ENCODE results near the gene BRMS1. TPM values are rescaled to one million over a fixed set of nuclear protein-coding genes. Genes with fewer than 3 reads are reported as not detected.

The BRMS1 gene
- total RNA-seq, 3 donors from 2014 or later = 35.9 to 47.6 (median 39.3) TPM

- H3K4me1 ChIP-seq (ENCODE audit: low read depth) = peaks cover 31% of the 10 kb centered on the region
- H3K36me3 ChIP-seq (ENCODE audit: low read depth) = no peaks in the 10 kb centered on the region
- no peaks in the 10 kb centered on the region for H3K9me3 ChIP-seq
- intact Hi-C loops (cut with DNase I, micrococcal nuclease) = no loop called here
- ATAC-seq = peak; percentile 94
- TF ChIP-seq CTCF (IDR thresholded peaks at IDR 0.05) = no peak
- peak; percentile 97 to 99 (median 98) for DNase-seq
- peak within 1 kb of the TSS; percentile 86 for H3K4me3 ChIP-seq
Measured at GRCh38 chr11:66288671-66289547, 56.0 kb downstream of the BRMS1 start, which contains the start of gene YIF1A. TSS of gene YIF1A (minus strand) at chr11:66289143. CDS start at chr11:66288985, 158 bp downstream.

- DNase-seq = peak in 2 of 3 donors; percentile 49 to 58
- intact Hi-C loops (cut with DNase I, micrococcal nuclease) = no loop called here
- peak; percentile 9 for ATAC-seq
- TF ChIP-seq CTCF (IDR thresholded peaks at IDR 0.05) = no peak
- peak overlapping the region; percentile 86 for H3K4me3 ChIP-seq
- H3K9me3 ChIP-seq = no peaks in the 10 kb centered on the region
- H3K4me1 ChIP-seq (ENCODE audit: low read depth) = peaks cover 31% of the 10 kb centered on the region
- H3K36me3 ChIP-seq (ENCODE audit: low read depth) = no peaks in the 10 kb centered on the region
Measured at GRCh38 chr11:66287889-66288670, 56.8 kb downstream of the BRMS1 start.

Other genes with a start within 250 kb of the BRMS1 start
- gene KLC2, start 87.4 kb downstream of the BRMS1 start, total RNA-seq = 10 to 100 TPM in 2 of 3 donors, 1 to 10 TPM in 1; 9.4 to 45.2 (median 10.8) TPM
- 100 to 1,000 TPM; 154 to 210 (median 191) TPM for gene RAB1B, start 76.5 kb downstream of the BRMS1 start, total RNA-seq
- 1 to 10 TPM; 1.0 to 1.9 (median 1.3) TPM for gene CNIH2, start 66.9 kb downstream of the BRMS1 start, total RNA-seq
- 10 to 100 TPM; 66.1 to 93.5 (median 77.9) TPM for gene YIF1A, start 56.0 kb downstream of the BRMS1 start, total RNA-seq
- gene TMEM151A, start 53.2 kb downstream of the BRMS1 start, total RNA-seq = under 1 TPM; 0.17 to 0.38 (median 0.27) TPM
- 10 to 100 TPM in 2 of 3 donors, 1 to 10 TPM in 1; 4.5 to 37.7 (median 28.5) TPM for gene CD248, start 28.1 kb downstream of the BRMS1 start, total RNA-seq
- gene RIN1, start 8.7 kb downstream of the BRMS1 start, total RNA-seq = 10 to 100 TPM in 1 of 3 donors, 1 to 10 TPM in 2; 5.2 to 12.7 (median 9.5) TPM
- gene B4GAT1, start 2.5 kb upstream of the BRMS1 start, total RNA-seq = 10 to 100 TPM; 13.4 to 34.6 (median 13.4) TPM
- gene SLC29A2, start 26.7 kb upstream of the BRMS1 start, total RNA-seq = 10 to 100 TPM; 10.3 to 22.6 (median 14.9) TPM
- 1 to 10 TPM in 1 of 3 donors, not detected in 2; 5.6 TPM for gene NPAS4, start 75.9 kb upstream of the BRMS1 start, total RNA-seq
- gene MRPL11, start 93.7 kb upstream of the BRMS1 start, total RNA-seq = 10 to 100 TPM; 43.7 to 64.9 (median 46.6) TPM
- 10 to 100 TPM in 1 of 3 donors, 1 to 10 TPM in 2; 2.8 to 25.5 (median 3.6) TPM for gene PELI3, start 121.8 kb upstream of the BRMS1 start, total RNA-seq
- 10 to 100 TPM; 37.9 to 92.2 (median 75.5) TPM for gene DPP3, start 135.3 kb upstream of the BRMS1 start, total RNA-seq
- gene BBS1, start 165.5 kb upstream of the BRMS1 start, total RNA-seq = 10 to 100 TPM; 27.7 to 49.3 (median 35.4) TPM
- 10 to 100 TPM in 2 of 3 donors, 1 to 10 TPM in 1; 9.1 to 11.8 (median 10.4) TPM for gene ZDHHC24, start 200.9 kb upstream of the BRMS1 start, total RNA-seq
- gene ACTN3, start 201.8 kb upstream of the BRMS1 start, total RNA-seq = under 1 TPM in 1 of 3 donors, not detected in 2; 0.09 TPM
- 10 to 100 TPM in 1 of 3 donors, 1 to 10 TPM in 2; 5.8 to 84.3 (median 8.3) TPM for gene CTSF, start 223.5 kb upstream of the BRMS1 start, total RNA-seq
- under 1 TPM; 0.32 to 0.63 (median 0.58) TPM for gene CCDC87, start 248.0 kb upstream of the BRMS1 start, total RNA-seq
- 10 to 100 TPM; 34.9 to 50.7 (median 42.2) TPM for gene CCS, start 248.1 kb upstream of the BRMS1 start, total RNA-seq